Measurements from ENCODE around the gene C6orf52. TPM values are rescaled to one million over a fixed set of nuclear protein-coding genes. Genes with fewer than 3 reads are reported as not detected.

C6orf52 gene
- 0.43 TPM in 1 of 2 replicates, not detected in the other for total RNA-seq

DNA sequence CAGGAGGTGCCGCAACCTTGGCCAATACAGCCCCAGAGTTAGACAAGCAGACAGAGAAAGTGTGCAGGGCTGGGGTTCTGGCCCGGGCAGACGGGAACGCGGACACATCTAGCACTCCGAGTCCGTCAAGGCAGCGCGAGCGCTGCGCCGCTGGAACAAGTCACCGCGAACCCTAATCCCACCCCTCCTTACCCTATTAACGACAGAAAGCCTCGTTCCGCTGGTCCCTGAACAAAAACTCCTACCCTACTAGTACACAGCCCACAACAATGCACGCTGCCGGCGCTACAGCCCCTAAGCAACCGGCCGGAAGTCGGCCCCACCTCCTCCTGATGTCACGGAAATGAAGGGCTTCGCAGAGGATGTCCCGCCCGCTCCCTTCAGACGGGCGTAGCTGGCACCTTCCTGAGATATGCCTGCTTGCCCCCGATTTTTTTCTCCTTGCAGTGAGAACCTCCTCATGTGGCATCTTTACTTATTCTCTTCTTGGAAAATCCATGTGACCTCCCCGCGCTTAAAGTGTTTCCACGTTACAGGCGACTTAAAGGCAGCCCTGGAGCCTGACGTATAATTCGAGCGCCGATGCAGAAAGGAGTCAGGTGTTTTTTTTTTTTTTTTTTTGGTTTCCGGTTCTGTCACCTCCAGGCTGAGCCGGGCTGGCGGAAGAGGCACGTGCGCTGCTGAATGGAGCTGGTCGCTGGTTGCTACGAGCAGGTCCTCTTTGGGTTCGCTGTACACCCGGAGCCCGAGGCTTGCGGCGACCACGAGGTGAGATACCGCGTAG, at the start of gene C6orf52, which contains the start of gene PAK1IP1:
Gene C6orf52, minus strand, starts transcription at position 315 of the 784 bp plus-strand sequence. CDS start 7,066 bp downstream, outside the sequence.
Gene PAK1IP1, plus strand, starts transcription at position 671 of the 784 bp plus-strand sequence. Its CDS starts 14 bp downstream, at position 685.

DNA sequence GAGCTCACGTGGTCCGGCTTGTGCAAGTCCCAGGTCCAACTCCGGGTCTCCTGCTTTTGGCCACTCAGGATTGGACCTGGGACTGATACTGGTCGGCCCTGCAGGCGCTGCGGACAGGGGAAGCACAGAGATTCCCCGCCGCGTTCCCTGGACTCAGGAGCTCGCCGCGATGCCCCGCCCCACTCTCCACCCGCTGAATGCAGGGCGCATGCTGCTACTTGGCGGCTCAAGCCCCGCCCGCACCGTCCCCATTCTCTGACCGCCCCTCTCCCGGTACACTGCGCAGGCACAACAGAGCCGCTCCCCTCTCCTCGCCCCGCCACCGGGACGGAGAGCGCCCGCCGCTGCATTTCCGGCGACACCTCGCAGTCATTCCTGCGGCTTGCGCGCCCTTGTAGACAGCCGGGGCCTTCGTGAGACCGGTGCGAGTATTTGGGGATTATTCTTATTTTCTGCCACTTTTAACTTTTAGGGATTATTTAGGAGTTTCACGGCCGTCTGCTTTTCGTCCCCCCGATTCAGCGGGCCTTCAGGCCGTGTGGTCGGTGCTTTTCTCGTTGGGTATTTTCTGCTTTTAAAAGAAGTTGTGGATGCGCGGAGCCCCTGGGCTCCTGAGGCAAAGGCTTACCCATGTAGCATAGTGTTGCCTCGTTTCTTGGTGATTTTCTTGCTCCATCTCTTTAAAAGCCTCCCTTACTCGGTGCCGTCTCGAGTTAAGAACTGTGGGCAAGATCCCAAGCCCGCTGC, 28.6 kb upstream of the C6orf52 start, which contains the start of gene TMEM14C:
Gene TMEM14C, plus strand, starts transcription at position 251 of the 747 bp plus-strand sequence. CDS start 1,544 bp downstream, outside the sequence.

Other genes with a start within 250 kb of the C6orf52 start
- under 0.01 TPM in 1 of 2 replicates, not detected in the other for gene GCNT2, start 173.3 kb downstream of the C6orf52 start, total RNA-seq
- gene PAK1IP1, start 356 bp upstream of the C6orf52 start, total RNA-seq, result 14.1 and 19.8 TPM in 2 replicates
- 122 and 126 TPM in 2 replicates for gene TMEM14C, start 28.5 kb upstream of the C6orf52 start, total RNA-seq
- gene TMEM14B, start 53.2 kb upstream of the C6orf52 start, total RNA-seq, result 79.8 and 88.0 TPM in 2 replicates
- gene MAK, start 143.9 kb upstream of the C6orf52 start, total RNA-seq, result not detected in 2 replicates
- not detected in 2 replicates for gene GCM2, start 187.4 kb upstream of the C6orf52 start, total RNA-seq
- 0.09 and 0.14 TPM in 2 replicates for gene SYCP2L, start 192.4 kb upstream of the C6orf52 start, total RNA-seq

Measured in smooth muscle cell of bladder (primary cell).